Stimulated activated CD4-positive, alpha-beta T cell treated with anti-CD3 and anti-CD28 coated beads, TNF-alpha, amount 100 ng/mL, for 24 hours (primary cell): Measurements from ENCODE around the gene PATJ.
"Not testable (repeated sequence)": the region's sequence is repeated elsewhere in the genome, so short reads cannot be mapped to it uniquely, and the experiment has no call there.

Source experiments
- DNase-seq, 3 experiments: peaks; one replicate each; pipeline ENCODE4 v3.0.0-alpha.2; 2020; ENCODE audit warnings: low read depth in 3 of 3

The PATJ gene

GRCh38 chr1:61950418-61950817 lies 208.1 kb downstream of the PATJ start:
- DNase-seq: no peak

GRCh38 chr1:61951731-61952580 lies 209.7 kb downstream of the PATJ start:
- no peak for DNase-seq

DNA sequence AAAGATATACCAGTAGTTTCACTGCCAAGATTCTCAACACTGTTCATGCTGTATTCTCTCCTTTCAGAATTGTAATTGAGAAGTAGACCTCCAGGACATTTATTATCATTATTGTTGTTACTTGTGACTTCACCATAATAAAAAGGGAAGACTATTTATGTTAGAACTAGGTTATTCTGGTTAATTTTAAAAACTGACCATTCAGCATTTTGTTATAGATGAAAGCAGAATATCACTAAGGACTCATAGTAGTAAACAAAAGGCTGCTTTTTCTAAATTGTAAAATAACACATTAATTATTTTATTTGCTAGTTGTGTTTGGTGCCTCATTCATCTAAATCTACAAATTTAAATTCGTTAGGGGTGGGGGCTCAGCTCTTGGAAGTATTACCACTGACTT lies 210.4 kb downstream of the PATJ start:
- no peak for DNase-seq

DNA sequence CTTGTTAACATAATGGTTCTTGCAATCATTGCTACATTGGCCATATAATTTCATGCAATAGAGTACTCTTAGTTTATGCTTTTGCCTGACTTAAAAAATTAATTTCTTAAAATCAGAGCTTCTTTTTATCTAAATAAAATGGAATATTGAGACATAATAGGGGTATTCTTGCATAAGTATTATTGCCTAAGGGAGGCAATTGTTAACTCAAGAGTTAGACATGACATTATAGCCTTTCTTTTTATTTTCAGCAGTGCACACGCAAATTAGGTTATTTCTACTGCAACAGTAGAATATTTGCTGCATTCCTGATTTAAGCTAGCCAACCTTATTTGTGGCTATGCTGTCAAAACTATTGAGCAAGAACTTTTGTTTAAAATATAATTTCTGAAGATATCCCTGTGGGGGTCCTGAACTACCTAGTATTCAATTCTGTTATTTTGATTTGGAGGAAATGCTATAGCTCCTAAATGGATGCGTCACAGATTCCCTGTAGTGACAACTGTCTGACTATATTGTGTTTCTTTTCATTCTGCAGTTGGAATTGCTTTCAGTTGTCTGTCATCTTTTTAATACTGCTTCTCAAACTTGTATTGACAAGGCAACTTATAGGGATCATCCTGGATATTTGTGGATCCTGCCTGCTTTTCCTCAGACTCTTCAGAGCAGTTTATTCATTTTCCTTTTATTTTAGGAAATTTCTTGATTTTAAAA lies 211.0 kb downstream of the PATJ start:
- DNase-seq: no peak

- DNase-seq: no peak
These were observed 211.5 kb downstream of the PATJ start for GRCh38 chr1:61953790-61954150.

DNA sequence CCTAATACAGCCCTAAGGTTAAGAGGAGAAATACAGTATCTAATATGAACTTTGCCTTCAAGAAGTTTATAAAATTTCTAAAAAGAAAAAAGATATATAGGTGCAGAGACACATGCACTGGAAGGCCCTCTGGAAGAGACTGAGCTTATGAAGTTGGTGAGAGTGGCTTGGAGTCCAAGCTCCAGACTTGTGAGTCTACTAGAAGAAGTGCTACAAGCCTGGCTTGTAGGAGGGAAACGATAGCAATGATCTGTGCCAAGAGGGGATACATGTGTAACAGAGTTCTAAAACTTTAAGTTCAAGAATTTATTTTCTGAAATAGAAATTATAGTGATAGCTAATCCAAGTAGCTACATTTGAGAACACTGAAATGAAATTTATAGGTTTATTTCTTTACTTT lies 213.0 kb downstream of the PATJ start:
- DNase-seq: no peak

DNA sequence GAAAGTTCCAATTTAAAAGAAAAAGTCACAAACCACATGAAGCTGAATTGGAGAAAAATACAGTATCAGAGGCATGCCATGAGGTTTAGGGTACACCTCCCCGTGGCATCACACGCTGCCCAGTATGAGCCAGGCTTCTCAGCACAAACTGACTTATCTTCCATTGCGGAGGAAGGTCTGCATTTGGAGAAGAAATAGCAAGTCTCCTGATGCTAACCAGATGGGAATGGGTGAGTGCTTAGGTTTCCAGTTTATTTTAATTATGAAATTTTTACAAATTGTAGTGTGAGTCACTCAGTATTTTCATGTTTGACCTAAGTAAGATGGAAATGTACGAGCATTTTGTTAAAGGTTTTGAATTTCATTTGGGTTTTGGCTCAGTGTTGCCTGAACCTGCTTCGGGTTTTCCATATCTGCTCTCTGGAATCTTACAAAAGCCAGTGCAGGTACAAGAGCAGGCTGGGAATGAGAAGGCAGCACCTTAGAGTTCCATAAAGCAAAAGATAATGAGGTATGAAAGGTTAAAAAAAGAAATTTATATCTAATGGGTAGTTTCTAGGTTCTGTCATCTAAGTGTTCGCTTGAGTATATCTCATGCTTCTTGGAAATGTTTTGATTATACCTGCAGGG lies 213.9 kb downstream of the PATJ start:
- DNase-seq: no peak

DNA sequence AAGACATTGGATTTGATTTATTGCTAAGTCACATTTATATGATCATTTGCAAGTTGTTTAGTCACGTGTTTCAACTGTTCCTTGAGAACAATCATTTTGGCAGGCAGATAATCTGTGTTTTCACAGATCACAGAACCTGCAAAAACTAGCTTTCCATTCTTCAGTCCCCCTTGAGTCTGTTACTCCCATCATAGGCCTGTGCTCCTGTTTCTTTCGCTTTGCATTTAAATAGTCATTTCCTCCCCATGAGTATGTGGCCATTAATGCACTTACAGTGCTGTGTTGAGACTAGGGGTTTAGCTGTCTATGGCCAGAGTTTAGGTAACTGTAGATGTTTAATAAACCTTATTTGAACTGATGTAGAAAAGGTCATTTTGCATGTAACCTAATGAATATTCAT lies 214.5 kb downstream of the PATJ start:
- no peak for DNase-seq

GRCh38 chr1:61961009-61961408 lies 218.7 kb downstream of the PATJ start:
- DNase-seq: no peak

- no peak for DNase-seq
These were observed 220.4 kb downstream of the PATJ start for GRCh38 chr1:61962631-61963030.

DNA sequence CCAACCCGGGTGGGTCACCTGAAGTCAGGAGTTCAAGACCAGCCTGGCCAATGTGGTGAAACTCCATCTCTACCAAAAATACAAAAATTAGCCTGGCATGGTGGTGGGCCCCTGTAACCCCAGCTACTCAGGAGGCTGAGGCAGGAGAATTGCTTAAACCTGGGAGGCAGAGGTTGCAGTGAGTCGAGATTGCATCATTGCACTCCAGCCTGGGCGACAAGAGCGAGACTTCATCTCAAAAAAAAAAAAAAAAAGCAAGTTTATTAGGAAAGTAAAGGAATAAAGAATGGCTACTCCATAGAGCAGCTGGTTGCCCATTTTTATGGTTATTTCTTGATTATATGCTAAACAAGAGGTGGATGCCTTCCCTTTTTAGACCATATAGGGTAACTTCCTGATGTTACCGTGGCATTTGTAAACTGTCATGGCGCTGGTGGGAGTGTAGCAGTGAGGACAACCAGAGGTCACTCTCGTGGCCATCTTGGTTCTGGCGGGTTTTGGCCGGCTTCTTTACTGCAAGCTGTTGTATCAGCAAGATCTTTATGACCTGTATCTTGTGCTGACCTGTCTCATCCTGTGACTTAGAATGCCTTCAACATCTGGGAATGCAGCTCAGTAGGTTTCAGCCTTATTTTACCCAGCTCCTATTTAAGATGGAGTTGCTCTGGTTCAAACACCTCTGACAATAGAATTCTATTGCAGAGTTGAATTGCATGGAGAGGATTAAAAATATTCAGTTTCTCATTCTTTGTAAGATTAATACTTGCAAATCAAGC lies 224.4 kb downstream of the PATJ start:
- not testable (repeated sequence) for DNase-seq

- no peak for DNase-seq
These were observed 225.5 kb downstream of the PATJ start for GRCh38 chr1:61967750-61968149.

DNA sequence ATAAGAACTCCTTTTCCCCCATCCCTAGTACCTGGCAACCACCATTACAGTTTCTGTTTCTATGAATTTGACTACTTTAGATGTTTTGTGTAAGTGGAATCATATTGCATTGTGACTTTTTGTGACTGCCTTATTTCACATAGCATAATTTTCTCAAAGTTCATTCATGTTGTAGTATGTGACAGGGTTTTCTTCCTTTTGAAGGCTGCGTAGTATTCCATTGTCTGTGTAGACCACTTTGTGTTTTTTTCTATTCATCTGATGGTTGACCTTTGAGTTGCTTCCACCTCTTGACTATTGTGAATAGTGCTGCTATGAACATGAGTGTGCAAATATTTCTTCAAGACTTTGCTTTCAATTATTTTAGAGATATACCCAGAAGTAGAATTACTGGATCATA lies 226.6 kb downstream of the PATJ start:
- DNase-seq: no peak

DNA sequence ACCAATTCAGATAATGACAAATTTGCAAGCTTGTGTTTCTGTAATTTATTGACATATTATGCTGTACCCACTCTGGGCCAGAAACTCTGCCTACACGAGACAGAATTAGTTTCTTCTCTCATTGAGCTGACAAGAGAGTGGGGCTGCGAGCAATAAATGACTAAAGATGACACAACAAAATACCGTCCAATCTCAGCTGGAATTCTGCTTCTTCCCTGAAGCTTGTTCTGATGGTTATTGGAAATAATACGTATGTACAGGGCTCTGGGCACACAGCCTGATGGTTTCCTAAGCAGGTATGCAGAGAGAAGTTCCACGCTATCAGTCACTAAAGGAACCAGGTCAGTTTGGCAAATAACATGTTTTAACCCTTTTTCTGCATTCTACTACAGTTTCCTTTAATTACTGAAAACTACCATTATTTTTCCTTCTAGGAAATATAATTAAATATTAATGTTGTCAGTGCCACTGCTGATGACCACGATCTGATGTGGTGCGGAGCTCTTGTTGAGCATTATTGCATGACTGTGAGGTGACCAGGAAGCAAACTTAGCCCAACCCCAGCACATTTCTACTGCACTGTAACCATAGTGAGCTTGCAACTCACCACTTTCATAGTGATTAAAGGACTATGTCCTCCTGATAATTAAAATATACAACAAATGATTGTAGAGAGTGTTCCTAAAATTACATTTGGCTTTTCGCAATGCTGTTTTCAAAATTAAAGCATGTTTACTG lies 231.0 kb downstream of the PATJ start:
- DNase-seq: no peak

- DNase-seq: no peak
These were observed 233.4 kb downstream of the PATJ start for GRCh38 chr1:61975638-61976037.

- no peak for DNase-seq
These were observed 234.3 kb downstream of the PATJ start for GRCh38 chr1:61976566-61976965.

DNA sequence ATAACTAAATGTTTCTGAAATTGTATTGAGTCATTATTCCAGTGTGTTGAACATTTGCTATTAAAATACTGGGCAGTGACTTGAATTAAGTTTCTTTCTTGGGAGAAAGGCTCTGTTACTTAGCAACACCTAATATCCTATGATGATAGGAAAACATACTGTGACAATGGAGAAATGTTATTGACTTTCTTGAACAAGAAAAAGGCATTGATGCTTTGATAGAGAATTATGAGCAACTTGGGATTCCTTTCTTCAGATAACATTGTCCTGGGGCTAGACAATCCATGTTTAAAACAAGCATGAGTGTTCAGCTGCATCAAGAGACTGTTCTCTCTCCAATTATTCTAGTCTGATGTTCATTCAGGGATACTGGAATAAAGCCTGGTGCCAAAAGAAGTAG lies 236.5 kb downstream of the PATJ start:
- DNase-seq: no peak

- DNase-seq: no peak
These were observed 237.4 kb downstream of the PATJ start for GRCh38 chr1:61979729-61980128.

DNA sequence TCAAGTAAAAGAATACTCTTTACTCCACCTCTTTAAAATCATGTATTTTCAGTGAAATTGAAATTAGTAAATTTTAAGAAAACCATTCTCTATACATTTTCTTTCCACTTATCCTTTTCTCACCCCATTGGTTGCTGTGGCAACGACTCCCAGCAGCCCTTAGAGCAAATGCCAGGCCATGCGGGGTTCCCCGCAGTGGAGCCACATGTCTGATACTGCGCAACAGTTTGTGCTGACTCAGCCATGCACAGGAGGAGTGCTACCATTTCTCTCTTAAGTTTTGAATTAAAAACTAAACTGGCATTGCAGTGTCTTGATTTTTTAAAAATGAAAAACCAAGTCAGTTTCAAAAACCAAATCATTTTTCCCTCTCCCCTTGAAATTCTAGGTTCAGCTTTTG lies 238.3 kb downstream of the PATJ start:
- DNase-seq: peak in 1 of 3 experiments; percentile 4

DNA sequence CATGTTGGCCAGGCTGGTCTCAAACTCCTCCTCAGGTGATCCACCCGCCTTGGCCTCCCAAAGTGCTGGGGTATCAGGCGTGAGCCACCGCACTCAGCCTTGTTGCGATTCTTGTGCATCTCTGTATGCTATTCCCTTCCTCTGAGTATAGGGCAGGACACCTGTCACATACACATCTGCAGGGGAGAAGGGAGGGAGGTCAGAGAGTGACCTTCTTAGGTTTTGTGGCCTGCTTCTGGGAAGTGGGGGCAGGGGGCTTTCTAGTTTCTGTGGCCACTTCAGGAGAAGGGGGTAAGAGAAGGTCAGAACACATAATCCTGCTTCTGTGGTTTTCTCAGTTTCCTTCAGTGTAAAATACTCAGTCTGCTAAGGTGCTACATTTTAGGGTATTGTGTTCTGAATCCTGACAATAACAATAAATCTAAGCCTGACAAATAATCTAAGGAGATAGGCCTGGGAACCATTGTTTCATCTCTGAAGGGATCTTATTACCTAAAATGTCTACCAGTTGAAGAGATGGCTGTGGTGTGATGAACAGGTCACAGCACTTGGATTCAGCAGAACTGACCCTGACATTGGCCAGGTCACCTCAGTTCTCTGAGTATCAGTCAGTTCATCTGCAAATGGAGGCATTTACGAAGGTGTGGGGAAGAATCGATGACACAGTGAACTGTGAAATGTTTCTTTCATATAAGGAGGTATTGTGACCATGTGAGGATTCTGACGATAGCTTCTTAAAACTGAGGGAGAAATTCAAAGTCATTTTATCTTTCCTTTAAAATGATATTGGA lies 239.8 kb downstream of the PATJ start:
- DNase-seq: no peak

- no peak for DNase-seq
These were observed 241.0 kb downstream of the PATJ start for GRCh38 chr1:61983236-61983635.
